ENCODE measurements around the gene NKAIN1. TPM values are rescaled to one million over a fixed set of nuclear protein-coding genes. Genes with fewer than 3 reads are reported as not detected.

The NKAIN1 gene
- total RNA-seq, result 0.11 and 0.79 TPM in 2 replicates

DNA sequence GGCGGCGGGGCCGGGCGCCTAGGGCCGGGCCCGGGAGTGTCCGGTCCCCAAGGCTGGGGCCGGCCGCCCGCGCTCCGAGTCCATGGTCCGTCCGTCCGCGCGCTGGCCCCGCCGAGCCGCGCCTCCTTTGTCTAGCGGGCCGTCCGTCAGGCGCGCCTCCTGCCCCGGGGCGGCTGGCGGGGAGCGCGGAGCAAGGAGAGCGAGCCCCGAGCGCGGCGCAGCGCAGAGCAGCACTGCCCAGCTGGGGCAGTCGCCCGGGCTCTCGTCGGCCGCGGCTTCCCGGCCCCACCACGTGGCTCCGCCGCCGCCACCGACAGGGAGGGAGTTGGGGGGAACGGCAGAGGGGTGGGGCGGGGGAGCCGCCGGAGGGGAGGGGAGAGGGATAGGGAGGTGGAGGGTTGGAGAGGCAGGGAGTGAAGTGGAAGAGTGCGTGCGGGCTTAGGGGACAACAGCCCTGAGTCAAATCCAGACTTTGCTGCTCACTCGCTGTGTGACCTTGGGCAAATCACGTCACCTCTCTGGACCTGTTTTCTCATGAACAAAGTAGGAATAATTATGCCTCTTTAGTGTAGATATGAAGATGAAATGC lies at the start of gene NKAIN1:
Gene NKAIN1 (minus strand): TSS at position 235 of the 589 bp plus-strand sequence. CDS start 340 bp downstream, outside the sequence.

Other genes starting within 250 kb of the NKAIN1 start
- 86.1 and 110 TPM in 2 replicates for gene PUM1, start 174.2 kb downstream of the NKAIN1 start, total RNA-seq
- gene SNRNP40, start 56.9 kb upstream of the NKAIN1 start, total RNA-seq, result 64.8 and 70.7 TPM in 2 replicates
- 24.2 and 26.3 TPM in 2 replicates for gene ZCCHC17, start 57.1 kb upstream of the NKAIN1 start, total RNA-seq
- 1.5 and 1.6 TPM in 2 replicates for gene FABP3, start 133.2 kb upstream of the NKAIN1 start, total RNA-seq
- 12.2 and 54.7 TPM in 2 replicates for gene SERINC2, start 173.3 kb upstream of the NKAIN1 start, total RNA-seq

Measured in placental epithelial cell (primary cell).